ENCODE measurements around the gene FKBP15.

- TF ChIP-seq POLR2A (IDR thresholded peaks at IDR 0.05; ENCODE audit: insufficient read depth in 1 of 2, low read depth in 2 of 2, low read length in 2 of 2): no peak
- TF ChIP-seq, protein P1, sequence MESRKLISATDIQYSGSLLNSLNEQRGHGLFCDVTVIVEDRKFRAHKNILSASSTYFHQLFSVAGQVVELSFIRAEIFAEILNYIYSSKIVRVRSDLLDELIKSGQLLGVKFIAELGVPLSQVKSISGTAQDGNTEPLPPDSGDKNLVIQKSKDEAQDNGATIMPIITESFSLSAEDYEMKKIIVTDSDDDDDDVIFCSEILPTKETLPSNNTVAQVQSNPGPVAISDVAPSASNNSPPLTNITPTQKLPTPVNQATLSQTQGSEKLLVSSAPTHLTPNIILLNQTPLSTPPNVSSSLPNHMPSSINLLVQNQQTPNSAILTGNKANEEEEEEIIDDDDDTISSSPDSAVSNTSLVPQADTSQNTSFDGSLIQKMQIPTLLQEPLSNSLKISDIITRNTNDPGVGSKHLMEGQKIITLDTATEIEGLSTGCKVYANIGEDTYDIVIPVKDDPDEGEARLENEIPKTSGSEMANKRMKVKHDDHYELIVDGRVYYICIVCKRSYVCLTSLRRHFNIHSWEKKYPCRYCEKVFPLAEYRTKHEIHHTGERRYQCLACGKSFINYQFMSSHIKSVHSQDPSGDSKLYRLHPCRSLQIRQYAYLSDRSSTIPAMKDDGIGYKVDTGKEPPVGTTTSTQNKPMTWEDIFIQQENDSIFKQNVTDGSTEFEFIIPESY (CRISPR knock-in tag; IDR thresholded peaks at IDR 0.05): no peak
- TF ChIP-seq ZSCAN20 (CRISPR knock-in tag; IDR thresholded peaks at IDR 0.05; ENCODE audit: borderline replicate concordance): no peak
- TF ChIP-seq SAFB2 (CRISPR knock-in tag; IDR thresholded peaks at IDR 0.05; ENCODE audit: borderline replicate concordance, low read depth): no peak
- no peak for TF ChIP-seq CTCF (CRISPR knock-in tag; IDR thresholded peaks at IDR 0.05)
- no peak for TF ChIP-seq MAZ (IDR thresholded peaks at IDR 0.05; ENCODE audit: borderline replicate concordance, low read depth, low read length)
- TF ChIP-seq MAZ (CRISPR knock-in tag; IDR thresholded peaks at IDR 0.05; ENCODE audit: low read depth): no peak
- TF ChIP-seq, protein P2, sequence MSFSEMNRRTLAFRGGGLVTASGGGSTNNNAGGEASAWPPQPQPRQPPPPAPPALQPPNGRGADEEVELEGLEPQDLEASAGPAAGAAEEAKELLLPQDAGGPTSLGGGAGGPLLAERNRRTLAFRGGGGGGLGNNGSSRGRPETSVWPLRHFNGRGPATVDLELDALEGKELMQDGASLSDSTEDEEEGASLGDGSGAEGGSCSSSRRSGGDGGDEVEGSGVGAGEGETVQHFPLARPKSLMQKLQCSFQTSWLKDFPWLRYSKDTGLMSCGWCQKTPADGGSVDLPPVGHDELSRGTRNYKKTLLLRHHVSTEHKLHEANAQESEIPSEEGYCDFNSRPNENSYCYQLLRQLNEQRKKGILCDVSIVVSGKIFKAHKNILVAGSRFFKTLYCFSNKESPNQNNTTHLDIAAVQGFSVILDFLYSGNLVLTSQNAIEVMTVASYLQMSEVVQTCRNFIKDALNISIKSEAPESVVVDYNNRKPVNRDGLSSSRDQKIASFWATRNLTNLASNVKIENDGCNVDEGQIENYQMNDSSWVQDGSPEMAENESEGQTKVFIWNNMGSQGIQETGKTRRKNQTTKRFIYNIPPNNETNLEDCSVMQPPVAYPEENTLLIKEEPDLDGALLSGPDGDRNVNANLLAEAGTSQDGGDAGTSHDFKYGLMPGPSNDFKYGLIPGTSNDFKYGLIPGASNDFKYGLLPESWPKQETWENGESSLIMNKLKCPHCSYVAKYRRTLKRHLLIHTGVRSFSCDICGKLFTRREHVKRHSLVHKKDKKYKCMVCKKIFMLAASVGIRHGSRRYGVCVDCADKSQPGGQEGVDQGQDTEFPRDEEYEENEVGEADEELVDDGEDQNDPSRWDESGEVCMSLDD (CRISPR knock-in tag; IDR thresholded peaks at IDR 0.05; ENCODE audit: borderline replicate concordance): no peak
- no peak for TF ChIP-seq MBNL3 (CRISPR knock-in tag; conservative IDR thresholded peaks at IDR 0.05)
- no peak for TF ChIP-seq TBL1XR1 (IDR thresholded peaks at IDR 0.05; ENCODE audit: borderline replicate concordance, low read length, partially characterized antibody)
- TF ChIP-seq NFYB (CRISPR knock-in tag; IDR thresholded peaks at IDR 0.05): no peak
- TF ChIP-seq ZBTB38 (CRISPR knock-in tag; IDR thresholded peaks at IDR 0.05): no peak
- no peak for TF ChIP-seq MAFF (IDR thresholded peaks at IDR 0.05; ENCODE audit: low read depth, low read length)
- TF ChIP-seq SRSF9 (IDR thresholded peaks at IDR 0.05; ENCODE audit: borderline replicate concordance, insufficient read depth, low read depth, low read length, poor library complexity, severe bottlenecking): no peak
- no peak for TF ChIP-seq PHF8 (CRISPR knock-in tag; IDR thresholded peaks at IDR 0.05)
Measured at GRCh38 chr9:113151696-113152630, 69.1 kb downstream of the FKBP15 start.

Data from HepG2 (cell line).